HCT116 (cell line): ENCODE results near the gene PPM1H. TPM values are rescaled to one million over a fixed set of nuclear protein-coding genes. Genes with fewer than 3 reads are reported as not detected.

Experiments
- ATAC-seq: fragments of 200-7000 bp; cut with Tn5 transposase; 2 replicates; pipeline ENCODE4 v1.9.1; 2020; ENCODE audit warnings: mild to moderate bottlenecking, moderate library complexity
- BruUV-seq: library from RNA; stranded (reverse); fragments of 400-500 nt; replicated peaks from 2 replicates; lab custom pipeline; 2021; lab: Mats Ljungman, UMichigan
- CTCF ChIA-PET: fragments of 300-600 bp; sonication (Branson Sonifier 250); formaldehyde crosslinking; loops from one replicate; lab custom pipeline; 2021; ENCODE audit warnings: antibody characterized with exemption; lab: Charles Lee
- POLR2A ChIA-PET: fragments of 300-600, 350-600 bp; sonication (Branson Sonifier 250); formaldehyde crosslinking; loops from one replicate; lab custom pipeline; 2021; ENCODE audit warnings: antibody characterized with exemption; lab: Charles Lee
- RAD21 ChIA-PET, 2 experiments: fragments of 300-600 bp; sonication (Branson Sonifier 250); formaldehyde crosslinking; loops; one replicate each; lab custom pipeline; 2023; ENCODE audit warnings: low total read pairs in 2 of 2; ENCODE audit not compliant: uncharacterized antibody in 2 of 2, unreplicated experiment in 2 of 2, low non-redundant PET in 1 of 2; lab: Charles Lee
- DNase-seq: peaks from one replicate; pipeline ENCODE4 v3.0.0-alpha.2; 2010; ENCODE audit warnings: low read depth, low spot score
- H2AFZ ChIP-seq: fragments of 200-600 bp; shearing (Covaris generic), sonication (generic); 2 replicates; pipeline ENCODE4 v1.6.1; 2017; ENCODE audit warnings: low read depth, mixed run types, mixed read lengths, antibody characterized with exemption, low read length; ENCODE audit not compliant: poor library complexity, severe bottlenecking
- H3K27ac ChIP-seq: 2 replicates; pipeline ENCODE4 v1.5.1; 2012; ENCODE audit warnings: low read depth, low read length
- H3K27me3 ChIP-seq: fragments of 200-600 bp; sonication (generic); 2 replicates; pipeline ENCODE4 v1.6.1; 2016; ENCODE audit warnings: mixed run types, low read length, mixed read lengths; ENCODE audit not compliant: insufficient read depth
- H3K36me3 ChIP-seq, 2 experiments: fragments of 200-500 bp in 1 of 2; fragments of 200-600 bp in 1 of 2; sonication (Bioruptor generic) in 1 of 2; sonication (generic) in 1 of 2; 2 replicates each; pipeline versions ENCODE4 v1.5.1 to v1.6.1; 2014 to 2016; ENCODE audit warnings: low read length in 2 of 2, inconsistent platforms in 1 of 2, mixed read lengths in 1 of 2, mixed run types in 1 of 2; ENCODE audit not compliant: insufficient read depth in 2 of 2, control insufficient read depth in 1 of 2
- H3K4me1 ChIP-seq, 2 experiments: fragments of 200-600 bp in 1 of 2; sonication (generic) in 1 of 2; 2 replicates each; pipeline versions ENCODE4 v1.5.1 to v1.6.1; 2012 to 2017; ENCODE audit warnings: low read length in 2 of 2, inconsistent platforms in 1 of 2, mild to moderate bottlenecking in 1 of 2, mixed read lengths in 1 of 2, mixed run types in 1 of 2, moderate library complexity in 1 of 2; ENCODE audit not compliant: insufficient read depth in 2 of 2, control insufficient read depth in 1 of 2
- H3K4me2 ChIP-seq: fragments of 200-600 bp; sonication (generic); 2 replicates; pipeline ENCODE4 v1.6.1; 2017; ENCODE audit warnings: mixed run types, low read length, mixed read lengths
- H3K4me3 ChIP-seq, 2 experiments: fragments of 200-600 bp in 1 of 2; sonication (generic) in 1 of 2; replicated peaks in 1 of 2; 2 replicates each; pipeline ENCODE4 v1.5.1; 2011 to 2016; ENCODE audit warnings: low read length in 2 of 2, control low read depth in 1 of 2, low read depth in 1 of 2, mild to moderate bottlenecking in 1 of 2, mixed read lengths in 1 of 2, mixed run types in 1 of 2
- H3K79me2 ChIP-seq: fragments of 200-600 bp; sonication (generic); 2 replicates; pipeline ENCODE4 v1.6.1; 2017; ENCODE audit warnings: mild to moderate bottlenecking, mixed run types, low read length, moderate library complexity, mixed read lengths; ENCODE audit not compliant: insufficient read depth
- H3K9ac ChIP-seq: fragments of 200-600 bp; sonication (generic); 2 replicates; pipeline ENCODE4 v1.6.1; 2016; ENCODE audit warnings: low read length, mixed read lengths
- H3K9me2 ChIP-seq: fragments of 200-600 bp; sonication (generic), shearing (Covaris generic); 2 replicates; pipeline ENCODE4 v1.6.1; 2017; ENCODE audit warnings: mixed run types, mild to moderate bottlenecking, moderate library complexity; ENCODE audit not compliant: insufficient read depth
- H3K9me3 ChIP-seq, 2 experiments: fragments of 200-500 bp in 1 of 2; fragments of 200-600 bp in 1 of 2; sonication (Bioruptor generic) in 1 of 2; sonication (generic) in 1 of 2; 2 replicates each; pipeline ENCODE4 v1.6.1; 2014 to 2017; ENCODE audit warnings: low read length in 2 of 2, mixed read lengths in 2 of 2, inconsistent platforms in 1 of 2, low read depth in 1 of 2, mild to moderate bottlenecking in 1 of 2, mixed run types in 1 of 2, moderate library complexity in 1 of 2; ENCODE audit not compliant: control insufficient read depth in 1 of 2, insufficient read depth in 1 of 2
- H4K20me1 ChIP-seq: fragments of 200-600 bp; sonication (generic), shearing (Covaris generic); 2 replicates; pipeline ENCODE4 v1.6.1; 2017; ENCODE audit warnings: mixed run types, mild to moderate bottlenecking, moderate library complexity; ENCODE audit not compliant: insufficient read depth
- ATF3 ChIP-seq: IDR thresholded peaks from 2 replicates; pipeline ENCODE4 v1.6.1; 2012
- CBX3 ChIP-seq: IDR thresholded peaks from 2 replicates; pipeline ENCODE4 v1.6.1; 2012; ENCODE audit warnings: low read depth
- CTCF ChIP-seq, 3 experiments: fragments of 200-600 bp in 1 of 3; sonication (generic) in 1 of 3; IDR thresholded peaks in 2 of 3; conservative IDR thresholded peaks in 1 of 3; 2 replicates each; pipeline ENCODE4 v1.5.1; 2012 to 2017; ENCODE audit warnings: low read depth in 2 of 3, low read length in 2 of 3, antibody characterized with exemption in 1 of 3, borderline replicate concordance in 1 of 3, control low read depth in 1 of 3, mild to moderate bottlenecking in 1 of 3, mixed read lengths in 1 of 3, mixed run types in 1 of 3, moderate library complexity in 1 of 3; ENCODE audit not compliant: insufficient read depth in 1 of 3
- EGR1 ChIP-seq: IDR thresholded peaks from 2 replicates; pipeline ENCODE4 v1.6.1; 2012; ENCODE audit warnings: low read depth
- EZH2 ChIP-seq: fragments of 200-600 bp; sonication (generic); IDR thresholded peaks from 2 replicates; pipeline ENCODE4 v1.6.1; 2017; ENCODE audit warnings: antibody characterized with exemption, mixed run types
- EZH2phosphoT487 ChIP-seq: fragments of 200-600 bp; IDR thresholded peaks from 2 replicates; pipeline ENCODE4 v1.6.1; 2018; ENCODE audit warnings: antibody characterized with exemption, borderline replicate concordance
- JUND ChIP-seq: IDR thresholded peaks from 2 replicates; pipeline ENCODE4 v1.6.1; 2012
- MAX ChIP-seq: IDR thresholded peaks from 2 replicates; pipeline ENCODE4 v1.6.1; 2012
- POLR2AphosphoS5 ChIP-seq: IDR thresholded peaks from 2 replicates; pipeline ENCODE4 v1.6.1; 2011; ENCODE audit warnings: mild to moderate bottlenecking, low read depth, low read length, moderate library complexity
- RAD21 ChIP-seq: IDR thresholded peaks from 2 replicates; pipeline ENCODE4 v1.6.1; 2012; ENCODE audit warnings: low read depth, mild to moderate bottlenecking
- YY1 ChIP-seq: IDR thresholded peaks from 2 replicates; pipeline ENCODE4 v1.6.1; 2011; ENCODE audit warnings: low read length, low read depth, moderate library complexity, mild to moderate bottlenecking; ENCODE audit not compliant: insufficient replicate concordance; ENCODE audit errors: extremely low read depth
- ZFX ChIP-seq: fragments of 450-650 bp; IDR thresholded peaks from 2 replicates; pipeline ENCODE4 v1.6.1; 2017
- ZNF274 ChIP-seq: fragments of 200-500 bp; sonication (Bioruptor generic); IDR thresholded peaks from 2 replicates; pipeline ENCODE4 v1.6.1; 2014; ENCODE audit warnings: mild to moderate bottlenecking, low read depth, low read length, inconsistent platforms
- intact Hi-C: fragments of 100-400 bp; cut with micrococcal nuclease; formaldehyde crosslinking; loops from 2 replicates; pipeline ENCODE4 v1.10.0; 2022
- total RNA-seq: library from RNA; stranded (reverse); gene quantifications from one replicate; pipeline ENCODE4 v1.2.1, GENCODE V29; 2021; ENCODE audit not compliant: unreplicated experiment

PPM1H gene
- total RNA-seq, 1 experiment from 2014 or later, result 8.0 TPM

DNA sequence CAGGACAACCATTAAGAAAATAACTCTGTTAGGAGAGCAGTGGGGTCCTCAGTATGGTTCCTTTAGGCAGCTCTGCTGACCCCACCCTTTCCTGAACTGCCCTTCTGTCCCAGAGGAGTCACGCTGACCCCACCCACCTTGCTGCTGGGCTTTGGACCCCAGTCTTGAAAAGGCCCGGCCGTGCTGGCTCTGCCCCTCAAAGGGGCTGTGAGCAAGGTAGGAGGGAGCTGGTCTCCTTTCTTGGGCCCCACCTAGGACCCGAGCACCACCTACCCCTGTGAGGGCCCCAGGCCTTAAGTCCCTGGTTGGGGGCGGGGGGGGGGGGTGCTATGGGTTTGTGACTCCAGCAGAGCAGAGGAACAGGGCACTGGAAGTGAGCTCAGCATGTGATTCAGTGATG, 297.3 kb downstream of the PPM1H start:
- Histone ChIP-seq H3K27ac (no peak overlapping the region), H3K9me3 (no peaks in the 10 kb centered on the region), H3K4me2 (no peak overlapping the region), H3K9me2 (no peaks in the 10 kb centered on the region), H3K9ac (no peak overlapping the region), H2AFZ (no peak overlapping the region), H3K36me3 (no peaks in the 10 kb centered on the region), H3K27me3 (no peaks in the 10 kb centered on the region), H3K79me2 (no peaks in the 10 kb centered on the region), H4K20me1 (no peaks in the 10 kb centered on the region), H3K4me3 (no peak overlapping the region), H3K4me1 (peaks cover 0 to 12% of the 10 kb centered on the region in 2 experiments; a peak in 2 of 4 replicates)
- RAD21 ChIA-PET, result no interaction called here
- POLR2A ChIA-PET, result no interaction called here
- CTCF ChIA-PET, result no interaction called here
- intact Hi-C loops, result no loop called here
- TF ChIP-seq CBX3 (no peak), ATF3 (no peak), ZFX (no peak), POLR2AphosphoS5 (no peak), JUND (no peak), EGR1 (no peak), MAX (no peak), EZH2 (no peak), ZNF274 (no peak), CTCF (IDR thresholded peaks at IDR 0.05 in 2 of 3, conservative IDR thresholded peaks at IDR 0.05 in 1 of 3; ENCODE audit: borderline replicate concordance in 1 of 3, insufficient read depth in 1 of 3, low read depth in 2 of 3, low read length in 2 of 3) (no peak), EZH2phosphoT487 (no peak), RAD21 (no peak), YY1 (no peak)
- DNase-seq (no peak), ATAC-seq (no peak)
- no TSS peak for BruUV-seq
